Neutrophil (primary cell): ENCODE results near the gene CSNK1A1.
"Not testable (repeated sequence)": the region's sequence is repeated elsewhere in the genome, so short reads cannot be mapped to it uniquely, and the experiment has no call there.

Experiments used
- H3K27ac ChIP-seq: fragments of 200-600 bp; sonication (generic); 2 replicates; pipeline ENCODE4 v1.5.1; 2016; ENCODE audit warnings: mild to moderate bottlenecking, moderate library complexity
- H3K27me3 ChIP-seq: fragments of 200-600 bp; sonication (generic); 2 replicates; pipeline ENCODE4 v1.6.0; 2016; ENCODE audit warnings: mild to moderate bottlenecking
- H3K36me3 ChIP-seq: fragments of 200-600 bp; sonication (generic); 2 replicates; pipeline ENCODE4 v1.5.1; 2017
- H3K4me1 ChIP-seq, 2 experiments: fragments of 200-600 bp in 1 of 2; sonication (generic) in 1 of 2; 1 replicate in 1 of 2; 2 replicates in 1 of 2; pipeline versions ENCODE4 v1.5.1 to v1.6.1; 2013 to 2016; ENCODE audit warnings: low read depth in 1 of 2, low read length in 1 of 2, mild to moderate bottlenecking in 1 of 2, moderate library complexity in 1 of 2; ENCODE audit not compliant: control insufficient read depth in 1 of 2, insufficient read depth in 1 of 2
- H3K4me3 ChIP-seq, 2 experiments: fragments of 200-600 bp in 1 of 2; sonication (generic) in 1 of 2; 1 replicate in 1 of 2; 2 replicates in 1 of 2; pipeline ENCODE4 v1.5.1; 2013 to 2016; ENCODE audit warnings: low read depth in 1 of 2, low read length in 1 of 2, mild to moderate bottlenecking in 1 of 2, moderate library complexity in 1 of 2
- H3K9me3 ChIP-seq: fragments of 200-600 bp; sonication (generic); 2 replicates; pipeline ENCODE4 v1.5.1; 2016
- TF ChIP-seq, protein P1 (sequence below): fragments of 200-600 bp; sonication (generic); IDR thresholded peaks from 2 replicates; pipeline ENCODE4 v1.5.1; 2016; ENCODE audit warnings: antibody characterized with exemption

The CSNK1A1 gene

DNA sequence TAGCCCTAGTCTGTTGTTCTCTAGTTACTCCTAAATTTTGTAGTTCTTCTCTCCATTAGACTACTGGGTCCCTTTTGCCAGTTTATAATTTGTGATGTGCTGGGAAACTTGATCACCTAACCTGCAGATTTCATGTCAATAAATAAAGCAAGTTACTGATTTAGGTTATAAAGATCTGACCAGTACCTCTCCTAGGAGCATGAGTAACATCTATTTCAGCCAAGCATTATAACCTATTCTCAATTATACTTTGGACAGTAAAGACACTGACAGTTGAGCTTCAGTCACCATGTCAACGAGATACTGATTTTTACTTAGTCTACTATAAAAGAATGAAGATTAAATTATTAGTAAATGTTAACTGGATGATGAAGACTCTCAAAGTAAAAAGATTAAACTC is 36.7 kb downstream of the CSNK1A1 start:
- H3K9me3 ChIP-seq: no peaks in the 10 kb centered on the region
- no peak overlapping the region for H3K27ac ChIP-seq
- peaks cover 42% of the 10 kb centered on the region for H3K36me3 ChIP-seq
- TF ChIP-seq, protein P1, sequence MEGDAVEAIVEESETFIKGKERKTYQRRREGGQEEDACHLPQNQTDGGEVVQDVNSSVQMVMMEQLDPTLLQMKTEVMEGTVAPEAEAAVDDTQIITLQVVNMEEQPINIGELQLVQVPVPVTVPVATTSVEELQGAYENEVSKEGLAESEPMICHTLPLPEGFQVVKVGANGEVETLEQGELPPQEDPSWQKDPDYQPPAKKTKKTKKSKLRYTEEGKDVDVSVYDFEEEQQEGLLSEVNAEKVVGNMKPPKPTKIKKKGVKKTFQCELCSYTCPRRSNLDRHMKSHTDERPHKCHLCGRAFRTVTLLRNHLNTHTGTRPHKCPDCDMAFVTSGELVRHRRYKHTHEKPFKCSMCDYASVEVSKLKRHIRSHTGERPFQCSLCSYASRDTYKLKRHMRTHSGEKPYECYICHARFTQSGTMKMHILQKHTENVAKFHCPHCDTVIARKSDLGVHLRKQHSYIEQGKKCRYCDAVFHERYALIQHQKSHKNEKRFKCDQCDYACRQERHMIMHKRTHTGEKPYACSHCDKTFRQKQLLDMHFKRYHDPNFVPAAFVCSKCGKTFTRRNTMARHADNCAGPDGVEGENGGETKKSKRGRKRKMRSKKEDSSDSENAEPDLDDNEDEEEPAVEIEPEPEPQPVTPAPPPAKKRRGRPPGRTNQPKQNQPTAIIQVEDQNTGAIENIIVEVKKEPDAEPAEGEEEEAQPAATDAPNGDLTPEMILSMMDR: no peak
- H3K4me3 ChIP-seq: no peak overlapping the region
- H3K27me3 ChIP-seq: no peaks in the 10 kb centered on the region
- peaks cover 0 to 4% of the 10 kb centered on the region in 2 experiments for H3K4me1 ChIP-seq

- not testable (repeated sequence) for H3K4me3 ChIP-seq, H3K27me3 ChIP-seq, H3K4me1 ChIP-seq, H3K9me3 ChIP-seq, H3K27ac ChIP-seq
- H3K36me3 ChIP-seq: peaks cover 51% of the 10 kb centered on the region
Observed at GRCh38 chr5:149513372-149513947, 37.8 kb downstream of the CSNK1A1 start.

DNA sequence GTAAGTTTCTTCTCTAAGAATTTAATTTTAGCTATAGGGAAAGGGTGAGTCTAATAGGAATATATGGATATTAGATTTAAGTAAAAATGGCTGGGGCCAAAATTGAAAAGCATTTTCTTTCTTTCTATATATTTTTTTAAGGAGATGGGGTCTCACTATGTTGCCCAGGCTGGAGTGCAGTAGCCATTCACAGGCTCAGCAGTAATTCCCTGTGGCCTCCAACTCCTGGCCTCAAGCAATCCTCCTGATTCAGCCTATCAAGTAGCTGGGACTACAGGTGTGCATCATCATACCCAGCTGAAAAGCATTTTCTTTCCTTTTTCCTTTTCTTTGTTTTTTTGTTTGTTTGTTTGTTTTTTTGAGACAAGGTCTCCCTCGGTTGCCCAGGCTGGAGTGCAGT is 41.1 kb downstream of the CSNK1A1 start:
- Histone ChIP-seq H3K4me1 (no peaks in the 10 kb centered on the region), H3K36me3 (peaks cover 84% of the 10 kb centered on the region), H3K4me3 (no peak overlapping the region), H3K27me3 (no peaks in the 10 kb centered on the region), H3K9me3 (no peaks in the 10 kb centered on the region), H3K27ac (no peak overlapping the region)
- TF ChIP-seq, protein P1: no peak

DNA sequence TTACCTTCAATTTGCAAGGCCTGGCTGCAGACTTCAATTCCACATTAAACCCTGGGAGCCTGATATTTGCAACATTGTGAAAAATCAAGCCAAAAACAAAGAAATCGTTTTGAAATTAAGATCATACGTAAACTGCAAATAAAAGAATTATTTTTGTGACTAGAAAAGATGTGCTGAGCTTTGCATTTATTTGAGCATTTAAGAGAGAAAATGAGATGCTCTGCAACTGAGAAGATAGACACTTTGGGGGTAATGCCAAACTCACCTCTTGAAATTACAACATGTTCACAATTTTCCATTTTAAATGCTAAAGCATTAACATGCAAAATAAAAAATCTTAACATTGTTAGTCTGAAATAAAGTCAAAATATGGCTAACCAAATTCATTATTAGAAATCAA is 46.6 kb downstream of the CSNK1A1 start:
- H3K4me1 ChIP-seq: no peaks in the 10 kb centered on the region
- no peaks in the 10 kb centered on the region for H3K9me3 ChIP-seq
- TF ChIP-seq, protein P1: no peak
- no peak overlapping the region for H3K27ac ChIP-seq
- peaks cover 93% of the 10 kb centered on the region for H3K36me3 ChIP-seq
- no peak overlapping the region for H3K4me3 ChIP-seq
- no peaks in the 10 kb centered on the region for H3K27me3 ChIP-seq

DNA sequence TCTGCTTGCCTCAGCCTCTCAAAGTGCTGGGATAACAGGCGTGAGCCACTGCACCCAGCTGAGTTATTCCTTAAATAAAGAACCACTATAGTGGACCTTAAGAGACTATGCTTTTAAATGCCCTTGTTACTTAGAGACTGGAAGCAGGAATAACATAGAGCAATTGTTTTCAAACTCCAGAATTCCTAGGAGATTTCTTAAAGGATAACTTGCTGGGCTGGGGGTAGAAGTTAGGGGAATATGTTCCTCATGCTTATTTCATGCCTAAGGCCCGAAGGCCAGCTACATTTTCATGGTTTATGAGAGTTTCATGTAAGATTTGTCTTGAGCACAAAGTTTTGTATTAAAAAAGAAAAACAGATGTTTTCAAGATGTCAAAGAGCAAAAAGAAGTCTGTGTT is 48.2 kb downstream of the CSNK1A1 start:
- Histone ChIP-seq H3K27me3 (no peaks in the 10 kb centered on the region), H3K27ac (no peak overlapping the region), H3K4me1 (no peaks in the 10 kb centered on the region), H3K4me3 (no peak overlapping the region), H3K36me3 (peaks cover 93% of the 10 kb centered on the region), H3K9me3 (no peaks in the 10 kb centered on the region)
- TF ChIP-seq, protein P1: no peak

GRCh38 chr5:149500922-149501582 is 50.2 kb downstream of the CSNK1A1 start:
- H3K4me3 ChIP-seq: no peak overlapping the region
- no peaks in the 10 kb centered on the region for H3K4me1 ChIP-seq
- no peak overlapping the region for H3K27ac ChIP-seq
- H3K36me3 ChIP-seq: peaks cover 92% of the 10 kb centered on the region
- no peaks in the 10 kb centered on the region for H3K27me3 ChIP-seq
- no peaks in the 10 kb centered on the region for H3K9me3 ChIP-seq
- TF ChIP-seq, protein P1: no peak
